ENCODE measurements around the gene KIF26B.
"Not testable (repeated sequence)": the region's sequence is repeated elsewhere in the genome, so short reads cannot be mapped to it uniquely, and the experiment has no call there.

KIF26B gene

GRCh38 chr1:245124241-245124640, 30.5 kb upstream of the KIF26B start:
- TF ChIP-seq CTCF (conservative IDR thresholded peaks at IDR 0.05; ENCODE audit: low read depth, low read length), result no peak
- DNase-seq (ENCODE audit: low read depth), result no peak
- H3K4me3 ChIP-seq (ENCODE audit: low read depth, low read length), result no peak overlapping the region

- no peak for TF ChIP-seq CTCF (conservative IDR thresholded peaks at IDR 0.05; ENCODE audit: low read depth, low read length)
- H3K4me3 ChIP-seq (ENCODE audit: low read depth, low read length), result no peak overlapping the region
- DNase-seq (ENCODE audit: low read depth), result no peak
Observed at GRCh38 chr1:245124644-245125043, 30.1 kb upstream of the KIF26B start.

- H3K4me3 ChIP-seq (ENCODE audit: low read depth, low read length), result no peak overlapping the region
- DNase-seq (ENCODE audit: low read depth), result no peak
- no peak for TF ChIP-seq CTCF (conservative IDR thresholded peaks at IDR 0.05; ENCODE audit: low read depth, low read length)
Observed at GRCh38 chr1:245126530-245126929, 28.3 kb upstream of the KIF26B start.

- DNase-seq (ENCODE audit: low read depth), result no peak
- TF ChIP-seq CTCF (conservative IDR thresholded peaks at IDR 0.05; ENCODE audit: low read depth, low read length), result no peak
- no peak overlapping the region for H3K4me3 ChIP-seq (ENCODE audit: low read depth, low read length)
Observed at GRCh38 chr1:245128381-245129101, 26.2 kb upstream of the KIF26B start.

GRCh38 chr1:245129319-245130240, 25.2 kb upstream of the KIF26B start:
- TF ChIP-seq CTCF (conservative IDR thresholded peaks at IDR 0.05; ENCODE audit: low read depth, low read length), result no peak
- H3K4me3 ChIP-seq (ENCODE audit: low read depth, low read length), result no peak overlapping the region
- no peak for DNase-seq (ENCODE audit: low read depth)

- not testable (repeated sequence) for H3K4me3 ChIP-seq (ENCODE audit: low read depth, low read length); DNase-seq (ENCODE audit: low read depth)
Observed at GRCh38 chr1:245130281-245131025, 24.3 kb upstream of the KIF26B start.

GRCh38 chr1:245131026-245131393, 23.8 kb upstream of the KIF26B start:
- no peak for DNase-seq (ENCODE audit: low read depth)
- TF ChIP-seq CTCF (conservative IDR thresholded peaks at IDR 0.05; ENCODE audit: low read depth, low read length), result no peak
- H3K4me3 ChIP-seq (ENCODE audit: low read depth, low read length), result no peak overlapping the region
